ENCODE results near the gene RASGRF1.

DNA sequence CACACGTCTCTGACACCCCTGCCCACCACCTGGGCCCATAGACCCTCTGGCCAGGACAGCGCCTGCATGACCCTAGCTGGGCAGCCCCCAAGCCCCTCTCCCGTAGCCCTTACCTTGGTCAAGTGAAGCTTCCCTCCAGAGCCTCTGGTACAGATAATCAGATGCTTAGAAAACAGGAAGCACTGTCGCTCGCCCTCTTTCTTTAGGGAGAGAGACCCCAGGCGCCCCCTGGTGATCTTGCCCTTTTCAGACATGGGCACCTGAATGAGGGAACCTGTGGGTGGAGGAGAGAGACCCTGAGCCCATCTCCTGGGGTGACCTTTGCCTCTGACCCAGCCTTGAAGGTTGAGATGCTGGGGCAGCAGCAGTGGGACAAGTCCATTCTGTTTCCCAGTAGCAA is 65.4 kb downstream of the RASGRF1 start:
- TF ChIP-seq EP300 (IDR thresholded peaks at IDR 0.05) = no peak
- TF ChIP-seq CTCF (IDR thresholded peaks at IDR 0.05) = no peak
- TF ChIP-seq POLR2A (IDR thresholded peaks at IDR 0.05) = no peak

Data from ovary (tissue), 3 donors.